Mucosa of descending colon (tissue), 3 donors: ENCODE data around the gene LIMK2. TPM values are rescaled to one million over a fixed set of nuclear protein-coding genes. Genes with fewer than 3 reads are reported as not detected.

Source experiments
- ATAC-seq: fragments of 200-7000 bp; cut with Tn5 transposase; one replicate; pipeline ENCODE4 v1.9.1; 2020; ENCODE audit warnings: mild to moderate bottlenecking, moderate library complexity
- DNase-seq, 3 donors: peaks; one replicate each; pipeline ENCODE4 v3.0.0-alpha.2; 2020
- H3K36me3 ChIP-seq: fragments of 200-600 bp; one replicate; pipeline ENCODE4 v1.8.0; 2021; ENCODE audit warnings: low read depth, mild to moderate bottlenecking
- H3K4me1 ChIP-seq: fragments of 200-600 bp; one replicate; pipeline ENCODE4 v1.8.0; 2021; ENCODE audit warnings: low read depth, mild to moderate bottlenecking
- H3K4me3 ChIP-seq: fragments of 200-600 bp; one replicate; pipeline ENCODE4 v1.8.0; 2021; ENCODE audit warnings: mild to moderate bottlenecking
- H3K9me3 ChIP-seq: fragments of 200-600 bp; one replicate; pipeline ENCODE4 v1.8.0; 2021; ENCODE audit warnings: mild to moderate bottlenecking
- CTCF ChIP-seq: fragments of 200-600 bp; IDR thresholded peaks from one replicate; pipeline ENCODE4 v1.8.0; 2022; ENCODE audit warnings: antibody characterized with exemption, mild to moderate bottlenecking
- intact Hi-C, 2 donors: fragments of 100-400 bp; cut with DNase I in 1 of 2; cut with micrococcal nuclease in 1 of 2; formaldehyde crosslinking; loops; one replicate each; pipeline versions ENCODE4 v1.11.0 to v1.11.1; 2022; cut with DNase I, micrococcal nuclease
- total RNA-seq, 3 donors: library from RNA; stranded (reverse); fragmentation: NEBNext Ultra II Directional in 2 of 3; extraction: Animal tissue kit (Norgen Biotek cat#: 25700) in 2 of 3; gene quantifications; one replicate each; pipeline versions ENCODE4 v1.2.1 to v1.2.4, GENCODE V29; 2021 to 2023
- donor health status: DM: no; HTN: no; CAD: no; lungs with moderate emphysema.
- donor health status: DM: no; HTN: no; CAD: no.
- donor health status: DM: no; HTN: yes; CAD: no.

Gene LIMK2
- total RNA-seq, 3 donors from 2014 or later: 76.7 to 137 (median 120) TPM

- ATAC-seq (no peak), DNase-seq (no peak)
- no peak overlapping the region for H3K4me3 ChIP-seq
- H3K36me3 ChIP-seq: peaks cover 12% of the 10 kb centered on the region
- H3K4me1 ChIP-seq: no peaks in the 10 kb centered on the region
- H3K9me3 ChIP-seq: no peaks in the 10 kb centered on the region
- no peak for TF ChIP-seq CTCF
- intact Hi-C loops: no loop called here
Observed at GRCh38 chr22:31276426-31277167, 64.5 kb downstream of the LIMK2 start.

GRCh38 chr22:31277741-31278140, 65.6 kb downstream of the LIMK2 start:
- Histone ChIP-seq H3K4me1 (no peaks in the 10 kb centered on the region), H3K9me3 (no peaks in the 10 kb centered on the region), H3K4me3 (no peak overlapping the region), H3K36me3 (peaks cover 12% of the 10 kb centered on the region)
- DNase-seq: peak in 1 of 3 donors; percentile 16
- TF ChIP-seq CTCF: no peak
- no peak for ATAC-seq
- intact Hi-C loops: no loop called here

GRCh38 chr22:31278151-31278621, 66.1 kb downstream of the LIMK2 start:
- H3K4me3 ChIP-seq: no peak overlapping the region
- H3K36me3 ChIP-seq: peaks cover 9% of the 10 kb centered on the region
- TF ChIP-seq CTCF: no peak
- no peaks in the 10 kb centered on the region for H3K4me1 ChIP-seq
- intact Hi-C loops: no loop called here
- H3K9me3 ChIP-seq: no peaks in the 10 kb centered on the region
- ATAC-seq: no peak
- DNase-seq: peak in 1 of 3 donors; percentile 28

- intact Hi-C loops: no loop called here
- no peak for TF ChIP-seq CTCF
- Histone ChIP-seq H3K9me3 (no peaks in the 10 kb centered on the region), H3K4me1 (no peaks in the 10 kb centered on the region), H3K36me3 (peaks cover 6% of the 10 kb centered on the region), H3K4me3 (no peak overlapping the region)
- ATAC-seq (peak; percentile 34), DNase-seq (peak in 1 of 3 donors; percentile 11)
Observed at GRCh38 chr22:31278626-31279326, 66.7 kb downstream of the LIMK2 start.

GRCh38 chr22:31279327-31279669, 67.2 kb downstream of the LIMK2 start:
- ATAC-seq (no peak), DNase-seq (peak in 1 of 3 donors; percentile 9)
- Histone ChIP-seq H3K36me3 (peaks cover 6% of the 10 kb centered on the region), H3K4me1 (peaks cover 2% of the 10 kb centered on the region), H3K4me3 (no peak overlapping the region), H3K9me3 (no peaks in the 10 kb centered on the region)
- intact Hi-C loops: no loop called here
- no peak for TF ChIP-seq CTCF
